HG02970 (cell line): ENCODE results near the gene NFAT5.

ENCODE experiments used
- ATAC-seq: cut with Tn5 transposase; IDR thresholded peaks from one replicate; pipeline ENCODE4 v1.9.1; 2021; ENCODE audit warnings: mild to moderate bottlenecking, moderate library complexity, moderate number of reproducible peaks; ENCODE audit not compliant: unreplicated experiment, low FRiP score

Gene NFAT5

DNA sequence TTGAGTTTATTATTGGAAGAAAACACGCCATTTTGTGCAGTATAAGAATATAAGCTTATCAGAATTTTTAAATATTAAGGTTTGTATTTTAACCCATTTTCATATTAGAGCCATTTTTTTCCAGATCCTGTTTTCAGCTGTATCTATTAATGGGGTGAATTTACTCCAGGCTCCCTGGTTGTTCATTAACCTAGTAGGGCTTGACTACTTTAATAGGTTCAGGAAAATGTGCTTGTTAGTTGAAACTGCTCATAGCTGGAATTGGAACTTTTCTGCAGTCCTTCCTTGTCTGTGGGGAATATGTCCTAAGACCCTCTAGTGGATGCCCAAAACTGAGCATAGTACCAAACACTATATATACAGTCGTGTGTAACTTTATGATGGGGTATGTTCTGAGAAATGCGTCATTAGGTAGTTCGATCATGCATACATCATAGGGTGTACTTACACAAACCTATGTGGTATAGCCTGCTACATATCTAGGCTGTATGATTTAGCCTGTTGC lies 28.0 kb downstream of the NFAT5 start:
- ATAC-seq = no peak

- no peak for ATAC-seq
These were observed 29.6 kb downstream of the NFAT5 start for GRCh38 chr16:69595127-69596036.

DNA sequence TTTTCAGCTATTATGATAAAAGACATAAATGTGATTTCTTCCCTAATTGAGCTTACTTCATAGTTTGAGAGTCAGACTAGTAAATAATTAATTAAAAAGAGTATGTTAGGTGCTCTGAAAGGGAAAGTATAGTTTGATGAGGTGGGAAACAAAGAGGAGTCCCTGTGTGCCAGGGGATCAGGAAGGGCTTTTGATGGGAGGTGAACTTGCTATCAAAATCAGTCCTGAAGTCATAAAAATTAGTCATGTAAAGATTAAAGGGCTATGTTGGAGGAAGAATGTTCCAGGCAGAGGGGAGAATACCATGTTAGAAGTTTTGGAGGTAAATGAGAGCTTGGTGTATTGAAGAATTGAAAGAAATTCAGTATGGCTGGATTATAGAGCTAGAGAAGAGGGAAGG lies 31.0 kb downstream of the NFAT5 start:
- ATAC-seq = no peak

DNA sequence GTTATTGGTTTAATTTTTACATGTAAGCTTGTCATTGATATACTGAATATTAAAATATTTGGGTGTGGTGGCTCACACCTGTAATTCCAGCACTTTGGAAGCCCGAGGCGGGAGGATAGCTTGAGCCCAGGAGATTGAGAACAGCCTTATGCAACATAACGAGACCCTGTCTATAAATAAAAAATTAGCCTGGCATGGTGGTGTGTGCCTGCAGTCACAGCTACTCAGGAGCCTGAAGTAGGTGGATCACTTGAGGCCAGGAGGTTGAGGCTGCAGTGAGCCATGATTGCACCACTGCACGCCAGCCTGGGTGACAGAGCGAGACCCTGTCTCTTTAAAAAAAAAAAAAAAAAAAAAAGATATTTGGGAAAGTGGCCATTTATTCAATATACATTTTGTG lies 32.3 kb downstream of the NFAT5 start:
- no peak for ATAC-seq

DNA sequence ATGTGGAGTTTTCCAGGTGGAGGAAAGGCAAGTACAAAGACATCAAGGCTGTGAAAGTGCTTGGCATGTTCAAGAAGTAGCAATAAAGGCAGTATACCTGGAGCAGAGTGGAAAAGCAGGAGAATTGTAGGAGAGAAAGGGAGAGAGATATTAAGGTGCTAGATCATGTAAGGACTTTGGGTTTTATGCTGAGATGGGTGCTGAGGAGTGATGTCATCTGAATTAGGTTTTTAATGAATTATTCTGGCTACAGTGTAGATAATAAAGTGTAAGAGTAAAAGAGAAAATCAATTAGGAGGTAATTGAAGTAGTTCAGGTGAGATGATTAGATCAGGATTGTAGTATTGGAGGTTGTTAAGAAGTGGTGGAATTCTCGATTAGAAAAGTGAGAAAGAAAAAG lies 34.0 kb downstream of the NFAT5 start:
- no peak for ATAC-seq

GRCh38 chr16:69600202-69600601 lies 34.4 kb downstream of the NFAT5 start:
- no peak for ATAC-seq

- ATAC-seq = no peak
These were observed 35.5 kb downstream of the NFAT5 start for GRCh38 chr16:69601250-69601649.

- ATAC-seq = no peak
These were observed 41.2 kb downstream of the NFAT5 start for GRCh38 chr16:69606985-69607384.

DNA sequence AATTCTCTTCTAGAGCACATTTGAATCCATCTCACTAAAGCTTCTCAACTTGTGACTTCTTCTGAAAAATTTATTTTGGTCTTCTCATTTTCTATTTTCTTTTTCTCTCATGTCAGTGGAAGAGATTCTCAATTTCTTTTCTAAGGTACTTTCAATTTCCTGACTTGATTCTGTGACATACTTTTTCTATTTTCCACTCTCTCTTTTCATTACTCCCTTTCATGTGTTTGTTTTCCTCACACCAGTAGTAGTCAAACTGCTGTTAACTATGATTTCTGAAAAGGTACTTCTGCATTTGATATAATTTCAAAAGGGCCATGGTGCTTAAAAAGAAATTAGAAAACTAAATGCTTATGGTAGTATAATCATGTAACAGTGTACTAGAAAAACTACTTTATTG lies 41.9 kb downstream of the NFAT5 start:
- no peak for ATAC-seq

GRCh38 chr16:69610356-69610755 lies 44.6 kb downstream of the NFAT5 start:
- ATAC-seq = no peak

GRCh38 chr16:69611103-69611640 lies 45.4 kb downstream of the NFAT5 start:
- ATAC-seq = no peak

DNA sequence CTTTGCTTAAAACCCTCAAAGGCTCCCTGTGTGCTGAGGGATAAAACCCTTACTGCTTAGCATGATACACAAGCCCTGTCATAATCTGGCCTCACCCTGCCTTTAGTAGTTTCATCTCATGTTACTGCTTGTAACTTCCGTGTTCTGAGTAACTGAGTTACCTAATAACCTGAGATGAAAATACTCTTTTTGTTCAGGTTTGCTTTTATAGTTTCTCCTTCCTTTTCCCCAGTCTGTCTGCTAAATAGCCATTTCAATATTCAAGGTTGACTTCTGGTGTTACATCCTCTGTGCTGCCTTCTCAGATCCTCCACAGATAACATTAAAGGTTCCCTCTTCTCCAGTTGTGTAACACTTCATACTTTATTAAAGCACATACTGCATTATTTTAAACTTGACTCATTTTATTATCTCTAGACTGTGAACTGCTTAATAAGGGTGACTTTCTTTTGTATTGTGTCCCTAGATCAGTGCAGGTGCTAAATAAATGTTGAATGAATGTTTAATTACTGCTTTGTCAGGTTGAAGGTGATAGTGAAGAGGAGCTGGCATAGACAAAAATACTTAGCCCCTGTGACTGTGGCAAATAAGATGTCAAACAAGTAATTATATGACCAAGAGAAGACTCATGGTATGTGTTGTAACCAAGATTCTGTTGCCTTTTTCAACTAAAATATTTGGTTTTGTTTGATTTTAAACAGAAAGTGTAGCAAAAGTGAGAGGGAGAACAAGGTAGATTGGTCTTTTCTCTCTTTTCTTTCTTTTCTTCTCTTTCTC lies 47.8 kb downstream of the NFAT5 start:
- ATAC-seq = no peak

DNA sequence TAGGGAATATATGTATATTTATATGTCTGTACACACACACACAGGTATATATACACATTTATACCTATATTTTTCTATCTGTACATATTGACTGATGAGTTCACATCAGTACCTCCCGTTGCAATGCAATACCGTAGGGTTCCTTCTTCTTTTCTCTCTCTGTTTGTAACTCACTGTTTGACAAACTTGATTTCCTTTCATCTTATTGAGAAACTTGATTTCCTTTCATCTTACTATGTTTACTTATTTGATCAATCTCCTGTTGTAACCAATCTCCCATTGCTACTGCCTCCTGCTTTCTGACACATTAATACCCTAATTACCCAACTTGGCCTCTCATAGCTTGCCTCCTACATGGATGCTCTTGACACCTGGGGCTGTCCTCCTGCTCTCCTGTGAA lies 49.8 kb downstream of the NFAT5 start:
- no peak for ATAC-seq

GRCh38 chr16:69616082-69616481 lies 50.3 kb downstream of the NFAT5 start:
- no peak for ATAC-seq

GRCh38 chr16:69618307-69618706 lies 52.5 kb downstream of the NFAT5 start:
- no peak for ATAC-seq

DNA sequence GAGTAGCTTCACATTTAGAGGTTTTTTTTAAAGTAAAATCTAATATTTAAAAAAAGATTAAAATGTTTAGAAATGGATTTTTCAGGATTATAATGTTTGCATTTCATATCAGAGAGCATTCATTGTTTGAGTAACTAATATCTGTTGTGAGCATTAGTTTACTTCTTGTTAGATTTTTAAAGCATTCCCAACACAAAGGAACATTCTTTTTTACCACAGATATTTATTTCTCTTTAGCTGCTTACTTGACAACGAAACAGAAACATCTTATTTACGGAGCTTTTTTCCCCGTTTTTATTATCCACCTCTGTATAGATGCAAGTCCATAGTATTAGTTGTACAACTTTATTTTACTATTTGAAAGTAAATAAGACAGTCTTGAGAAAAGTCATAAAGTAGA lies 53.0 kb downstream of the NFAT5 start:
- no peak for ATAC-seq

GRCh38 chr16:69619514-69619913 lies 53.7 kb downstream of the NFAT5 start:
- ATAC-seq = no peak

DNA sequence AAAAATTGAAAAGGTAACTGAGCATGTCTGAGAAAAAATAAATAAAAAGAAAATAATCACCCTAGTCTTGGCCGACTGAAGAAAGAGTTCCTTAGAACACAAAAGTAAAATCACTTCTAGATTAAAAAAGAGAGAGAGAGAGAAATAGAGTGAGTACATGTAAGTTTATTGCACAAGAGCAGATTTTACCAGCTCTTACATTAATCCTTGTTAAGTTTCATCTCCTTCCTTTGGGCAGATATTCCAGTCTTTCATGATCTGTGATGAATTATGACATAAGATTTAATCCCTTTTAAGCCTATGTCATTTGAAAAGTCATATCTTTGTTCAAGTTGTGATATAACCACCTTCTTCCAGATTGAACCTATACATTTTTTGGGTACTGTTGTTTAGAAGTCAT lies 54.8 kb downstream of the NFAT5 start:
- no peak for ATAC-seq

- no peak for ATAC-seq
These were observed 55.5 kb downstream of the NFAT5 start for GRCh38 chr16:69621225-69621624.

DNA sequence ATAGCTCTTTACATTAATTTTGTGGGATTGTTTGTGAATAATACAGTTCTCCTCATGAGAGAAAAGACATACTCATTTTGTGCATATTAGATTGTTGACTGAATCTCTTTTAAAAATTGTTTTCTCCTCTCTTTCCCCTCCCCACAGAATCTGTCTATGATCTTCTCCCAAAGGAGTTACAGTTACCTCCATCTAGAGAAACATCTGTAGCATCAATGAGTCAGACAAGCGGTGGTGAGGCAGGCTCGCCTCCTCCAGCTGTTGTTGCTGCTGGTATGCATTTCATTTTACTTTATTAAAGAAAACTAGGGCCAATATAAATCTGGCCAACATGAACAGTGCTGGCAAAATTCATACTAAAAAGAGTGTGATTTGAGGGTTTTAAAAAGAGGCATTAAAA lies 60.5 kb downstream of the NFAT5 start:
- ATAC-seq = no peak

GRCh38 chr16:69632828-69633227 lies 67.1 kb downstream of the NFAT5 start:
- ATAC-seq = no peak
